Prostate gland (tissue), 2 donors: Measurements from ENCODE around the gene PDLIM1. TPM values are rescaled to one million over a fixed set of nuclear protein-coding genes. Genes with fewer than 3 reads are reported as not detected.

ENCODE experiments used
- DNase-seq: peaks from one replicate; pipeline ENCODE4 v3.0.0-alpha.2; 2019; ENCODE audit warnings: low spot score
- H3K27ac ChIP-seq, 2 donors: fragments of 200-600 bp; sonication (generic); 2 replicates each; pipeline ENCODE4 v1.5.1; 2017 to 2019
- H3K27me3 ChIP-seq: fragments of 200-600 bp; sonication (generic); replicated peaks from 2 replicates; pipeline ENCODE4 v1.5.1; 2019; ENCODE audit not compliant: insufficient read depth
- H3K36me3 ChIP-seq, 2 donors: fragments of 200-600 bp; sonication (generic); 1 replicate in 1 of 2; 2 replicates in 1 of 2; pipeline versions ENCODE4 v1.5.1 to v1.8.1; 2017 to 2019
- H3K4me1 ChIP-seq: fragments of 200-600 bp; sonication (generic); replicated peaks from 2 replicates; pipeline ENCODE4 v1.5.1; 2019
- H3K4me3 ChIP-seq, 2 donors: fragments of 200-600 bp; sonication (generic); 2 replicates each; pipeline ENCODE4 v1.5.1; 2017 to 2019
- H3K9me3 ChIP-seq: fragments of 200-600 bp; sonication (generic); 2 replicates; pipeline ENCODE4 v1.5.1; 2017
- POLR2A ChIP-seq: fragments of 450-650 bp; IDR thresholded peaks from one replicate; pipeline ENCODE4 v1.6.1; 2016; ENCODE audit warnings: antibody characterized with exemption, mild to moderate bottlenecking
- POLR2AphosphoS5 ChIP-seq: sonication (generic); formaldehyde crosslinking; IDR thresholded peaks from one replicate; pipeline ENCODE4 v1.6.1; 2017; ENCODE audit warnings: antibody characterized with exemption
- WGBS: methylation state at CpG from one replicate; pipeline ENCODE4 v1.1.5; 2018; 5-methylcytosine and 5-hydroxymethylcytosine counted together
- intact Hi-C: fragments of 100-400 bp; cut with DNase I; formaldehyde crosslinking; loops from one replicate; pipeline ENCODE4 v1.14.2; 2022
- total RNA-seq, 2 donors: library from RNA; depleted of rRNA; stranded (reverse); fragments of >200 nt; gene quantifications; one replicate each; pipeline ENCODE4 v1.1.0, GENCODE V29; 2016
- TF ChIP-seq, protein P1 (sequence below), 4 experiments: fragments of 200-600 bp in 2 of 4; fragments of 450-650 bp in 2 of 4; sonication (generic) in 2 of 4; IDR thresholded peaks; 1 replicate in 3 of 4; 2 replicates in 1 of 4; pipeline ENCODE4 v1.5.1; 2016 to 2019; ENCODE audit warnings: antibody characterized with exemption in 4 of 4, mild to moderate bottlenecking in 2 of 4, moderate library complexity in 2 of 4

PDLIM1 gene
- total RNA-seq, 2 donors from 2014 or later = 63.2 to 82.0 TPM

GRCh38 chr10:95300022-95300539 is 9.3 kb upstream of the PDLIM1 start:
- WGBS = 64% methylated on average over 3 of the region's 3 CpGs
- no peak for DNase-seq
- H3K4me1 ChIP-seq = no peaks in the 10 kb centered on the region

GRCh38 chr10:95297402-95297801 is 6.6 kb upstream of the PDLIM1 start:
- Histone ChIP-seq H3K27me3 (no peaks in the 10 kb centered on the region), H3K4me1 (no peaks in the 10 kb centered on the region), H3K9me3 (no peaks in the 10 kb centered on the region), H3K4me3 (no peak overlapping the region), H3K36me3 (no peaks in the 10 kb centered on the region), H3K27ac (no peak overlapping the region)
- TF ChIP-seq, protein P1, sequence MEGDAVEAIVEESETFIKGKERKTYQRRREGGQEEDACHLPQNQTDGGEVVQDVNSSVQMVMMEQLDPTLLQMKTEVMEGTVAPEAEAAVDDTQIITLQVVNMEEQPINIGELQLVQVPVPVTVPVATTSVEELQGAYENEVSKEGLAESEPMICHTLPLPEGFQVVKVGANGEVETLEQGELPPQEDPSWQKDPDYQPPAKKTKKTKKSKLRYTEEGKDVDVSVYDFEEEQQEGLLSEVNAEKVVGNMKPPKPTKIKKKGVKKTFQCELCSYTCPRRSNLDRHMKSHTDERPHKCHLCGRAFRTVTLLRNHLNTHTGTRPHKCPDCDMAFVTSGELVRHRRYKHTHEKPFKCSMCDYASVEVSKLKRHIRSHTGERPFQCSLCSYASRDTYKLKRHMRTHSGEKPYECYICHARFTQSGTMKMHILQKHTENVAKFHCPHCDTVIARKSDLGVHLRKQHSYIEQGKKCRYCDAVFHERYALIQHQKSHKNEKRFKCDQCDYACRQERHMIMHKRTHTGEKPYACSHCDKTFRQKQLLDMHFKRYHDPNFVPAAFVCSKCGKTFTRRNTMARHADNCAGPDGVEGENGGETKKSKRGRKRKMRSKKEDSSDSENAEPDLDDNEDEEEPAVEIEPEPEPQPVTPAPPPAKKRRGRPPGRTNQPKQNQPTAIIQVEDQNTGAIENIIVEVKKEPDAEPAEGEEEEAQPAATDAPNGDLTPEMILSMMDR (IDR thresholded peaks at IDR 0.05) = no peak
- TF ChIP-seq POLR2AphosphoS5 (no peak), POLR2A (no peak)
- 95% methylated on average over 3 of the region's 3 CpGs for WGBS
- intact Hi-C loops = no loop called here
- DNase-seq = no peak

More at GRCh38 chr10:95300022-95300539, 9.3 kb upstream of the PDLIM1 start:
- no peaks in the 10 kb centered on the region for H3K27me3 ChIP-seq
- TF ChIP-seq, protein P1 (IDR thresholded peaks at IDR 0.05) = no peak
- TF ChIP-seq POLR2AphosphoS5 (no peak), POLR2A (no peak)
- no peaks in the 10 kb centered on the region for H3K9me3 ChIP-seq
- no peaks in the 10 kb centered on the region for H3K36me3 ChIP-seq
- H3K27ac ChIP-seq = no peak overlapping the region
- intact Hi-C loops = no loop called here
- no peak overlapping the region for H3K4me3 ChIP-seq

DNA sequence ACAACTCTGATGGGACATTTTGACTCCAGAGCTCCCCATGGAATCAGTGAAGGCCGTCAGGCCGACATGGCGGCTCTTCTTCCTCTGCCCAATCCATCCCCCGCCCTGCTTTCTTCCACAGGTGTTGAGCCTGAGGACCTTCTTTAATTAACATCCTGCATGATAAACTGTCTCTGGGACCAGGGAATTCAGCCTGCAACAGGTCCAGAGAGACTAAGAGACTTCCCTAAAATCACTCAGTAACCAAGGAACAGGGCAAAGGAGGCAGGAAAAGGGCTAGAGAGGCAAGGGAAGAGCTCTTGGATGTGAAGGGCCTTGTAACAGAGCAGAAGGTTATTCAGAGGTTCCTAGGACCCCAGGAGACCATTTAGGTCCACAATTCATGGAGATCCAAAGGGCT is 6.0 kb upstream of the PDLIM1 start:
- Histone ChIP-seq H3K4me1 (no peaks in the 10 kb centered on the region), H3K9me3 (no peaks in the 10 kb centered on the region), H3K36me3 (no peaks in the 10 kb centered on the region), H3K27me3 (no peaks in the 10 kb centered on the region), H3K4me3 (no peak overlapping the region), H3K27ac (no peak overlapping the region)
- TF ChIP-seq POLR2AphosphoS5 (no peak), POLR2A (no peak)
- TF ChIP-seq, protein P1 (IDR thresholded peaks at IDR 0.05) = no peak
- DNase-seq = no peak
- intact Hi-C loops = no loop called here
- whole genome bisulfite sequencing = 100% methylated on average over 4 of the region's 4 CpGs

DNA sequence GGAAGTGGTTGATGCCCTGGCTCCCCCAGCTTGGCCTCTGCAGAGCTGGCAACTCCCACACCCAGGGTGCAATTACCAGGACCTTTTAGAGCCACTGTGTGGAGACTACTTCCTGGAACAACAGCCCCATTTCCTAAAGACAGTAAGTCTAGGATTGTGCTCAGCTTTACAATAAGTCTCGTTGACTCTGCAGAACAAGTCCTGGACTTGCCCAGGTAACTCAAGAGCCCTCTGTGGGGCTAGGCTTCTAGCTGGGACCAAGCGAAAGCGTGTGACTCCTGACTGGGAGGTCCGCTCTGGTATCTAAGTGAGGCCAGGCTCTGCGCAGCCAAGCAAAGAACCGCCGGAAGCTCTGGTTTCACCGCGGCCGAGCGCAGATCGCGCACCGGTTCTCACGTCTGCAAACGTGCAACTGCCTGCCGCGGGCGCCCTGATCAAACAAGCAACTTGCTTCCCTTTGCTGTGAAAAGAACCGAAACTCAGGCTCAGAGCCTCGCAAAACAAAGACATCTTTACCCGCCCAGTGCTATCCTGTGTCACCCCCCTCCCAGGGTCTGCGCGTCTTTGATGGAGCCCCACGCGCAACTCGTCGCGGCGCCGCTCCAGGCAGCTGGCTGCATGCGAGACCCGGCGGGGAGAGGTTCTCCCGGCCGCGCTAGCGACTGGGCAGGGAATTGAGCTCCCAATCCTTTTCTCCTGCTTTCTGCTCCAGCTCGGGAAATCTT is 4.4 kb upstream of the PDLIM1 start:
- Histone ChIP-seq H3K27ac (peak overlapping the region; percentile 31 to 75), H3K36me3 (no peaks in the 10 kb centered on the region), H3K9me3 (no peaks in the 10 kb centered on the region), H3K4me3 (peak overlapping the region; percentile 24 to 26), H3K27me3 (no peaks in the 10 kb centered on the region), H3K4me1 (no peaks in the 10 kb centered on the region)
- TF ChIP-seq POLR2AphosphoS5 (peak; percentile 38), POLR2A (peak; percentile 27)
- TF ChIP-seq, protein P1 (IDR thresholded peaks at IDR 0.05) = no peak
- intact Hi-C loops = no loop called here
- WGBS = 3% methylated on average over 38 of the region's 39 CpGs
- peak; percentile 50 for DNase-seq

GRCh38 chr10:95293631-95294030 is 2.8 kb upstream of the PDLIM1 start:
- Histone ChIP-seq H3K9me3 (no peaks in the 10 kb centered on the region), H3K4me3 (no peak overlapping the region), H3K27ac (no peak overlapping the region), H3K36me3 (no peaks in the 10 kb centered on the region), H3K27me3 (no peaks in the 10 kb centered on the region), H3K4me1 (no peaks in the 10 kb centered on the region)
- intact Hi-C loops = no loop called here
- TF ChIP-seq POLR2A = no peak
- TF ChIP-seq, protein P1 (IDR thresholded peaks at IDR 0.05) = no peak
- no peak for TF ChIP-seq POLR2AphosphoS5
- WGBS = 70% methylated on average over 3 of the region's 3 CpGs
- no peak for DNase-seq
